HG03442 (cell line): ENCODE results near the gene PEX3.

Experiments
- ATAC-seq: cut with Tn5 transposase; IDR thresholded peaks from one replicate; pipeline ENCODE4 v1.9.1; 2021; ENCODE audit warnings: mild to moderate bottlenecking, moderate library complexity; ENCODE audit not compliant: unreplicated experiment

PEX3 gene

DNA sequence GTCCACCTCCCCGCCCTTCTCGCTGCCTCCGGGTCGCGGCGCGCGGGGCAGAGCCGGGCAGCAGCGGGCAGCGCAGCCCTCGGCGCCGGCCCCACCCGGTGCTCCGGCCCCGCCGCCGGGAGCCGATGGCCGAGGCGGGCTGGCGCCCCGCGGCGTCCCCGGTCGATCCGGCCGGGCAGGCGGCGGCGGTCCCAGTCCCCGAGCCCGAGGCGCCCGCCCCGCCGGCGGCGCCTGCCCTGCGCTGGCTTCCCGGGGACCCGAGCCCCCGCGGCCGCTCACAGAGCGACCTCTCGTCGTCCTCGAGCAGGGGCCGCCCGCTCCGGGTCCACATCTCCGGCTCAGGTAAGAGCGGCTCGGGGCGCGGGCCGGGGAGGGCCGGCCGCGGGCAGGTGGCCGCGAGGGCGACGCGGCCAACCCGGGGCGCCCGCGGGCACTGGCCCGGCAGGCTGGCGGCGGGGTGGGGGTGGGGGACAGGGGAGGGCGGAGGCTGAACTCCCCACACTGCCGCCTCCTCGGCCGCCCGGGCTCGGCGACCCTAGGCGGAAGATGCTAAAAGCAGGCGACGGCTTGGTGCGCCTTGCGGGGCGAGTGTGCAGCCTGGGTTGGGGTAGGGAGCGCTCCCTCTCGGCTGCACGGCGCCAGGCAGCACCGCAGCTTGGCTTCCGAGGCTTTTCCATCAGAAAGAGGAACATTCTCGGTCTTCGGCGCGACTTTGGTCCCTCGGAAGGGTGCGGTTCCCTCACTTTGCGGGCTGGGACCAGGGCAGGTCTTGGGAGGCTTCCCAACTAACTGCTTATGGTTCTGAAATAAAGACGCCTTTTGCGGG, 86.5 kb downstream of the PEX3 start:
- ATAC-seq = peak; percentile 53

DNA sequence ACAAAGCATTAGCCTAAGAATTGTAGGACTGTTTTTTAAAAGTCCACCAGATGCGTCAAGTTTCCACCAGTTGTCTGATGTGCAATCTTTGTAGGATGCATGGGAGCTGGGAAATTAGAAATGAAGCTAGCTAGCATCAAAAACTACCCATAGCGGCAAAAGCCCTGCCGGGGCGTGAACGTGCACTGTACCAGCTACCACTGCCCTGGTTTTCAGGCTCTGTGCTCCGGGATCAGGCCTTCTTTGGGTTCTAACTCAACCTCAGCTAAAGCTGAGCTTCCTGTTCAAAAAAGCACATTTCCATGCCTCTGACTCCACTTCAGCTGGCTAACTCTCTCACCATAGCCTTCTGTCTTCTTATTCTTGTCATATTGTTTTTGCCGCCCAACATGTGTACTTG, 87.8 kb downstream of the PEX3 start:
- ATAC-seq = no peak

DNA sequence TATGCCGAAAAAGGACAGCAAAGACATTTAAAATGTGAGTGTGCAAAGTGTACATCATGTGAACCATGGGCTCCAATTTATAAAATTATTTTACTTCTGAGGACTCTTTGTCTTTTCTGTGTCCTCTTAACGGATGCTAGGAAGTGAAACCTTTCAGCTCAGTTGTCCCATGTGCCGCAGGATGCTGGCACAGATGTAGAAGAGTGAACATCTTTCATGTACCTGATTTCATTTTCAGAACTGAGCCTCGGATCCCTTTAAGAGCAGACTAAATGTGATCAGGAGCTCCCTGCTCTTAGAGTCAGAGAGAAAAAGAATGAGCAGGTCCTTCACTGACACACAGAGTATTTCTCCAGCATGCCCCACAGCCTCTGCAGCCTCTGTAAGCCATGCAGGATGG, 88.5 kb downstream of the PEX3 start:
- ATAC-seq = no peak

GRCh38 chr6:143539734-143540133, 89.1 kb downstream of the PEX3 start:
- no peak for ATAC-seq

DNA sequence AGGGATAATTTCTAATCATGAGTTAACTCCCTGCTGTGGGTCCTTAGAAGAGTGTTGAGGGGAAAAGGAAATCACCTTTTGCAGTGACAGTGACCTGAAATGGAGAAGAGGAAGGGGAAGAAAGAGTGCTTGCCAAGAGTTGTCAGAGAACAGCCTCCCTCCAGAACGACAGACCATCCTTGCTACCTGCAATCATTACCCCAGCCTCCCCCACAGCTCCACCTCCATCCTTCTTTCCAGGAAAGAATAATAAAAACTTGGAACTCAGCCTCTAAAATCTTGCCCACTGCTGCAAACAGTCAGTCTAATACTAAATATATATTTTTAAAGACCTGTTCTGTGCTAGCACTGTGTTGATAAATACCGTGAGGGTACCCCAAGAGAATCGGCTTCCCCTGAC, 89.6 kb downstream of the PEX3 start:
- ATAC-seq = no peak
